Measurements from ENCODE around the gene SLC52A3.
"Not testable (repeated sequence)": the region's sequence is repeated elsewhere in the genome, so short reads cannot be mapped to it uniquely, and the experiment has no call there.

Gene SLC52A3

GRCh38 chr20:768426-768978, at the start of gene SLC52A3:
Gene SLC52A3, minus strand, starts transcription at chr20:768500. Its CDS starts 2,726 bp downstream, at chr20:765774.
- DNase-seq, result no peak

- DNase-seq, result peak; percentile 71
These were observed 47.8 kb upstream of the SLC52A3 start for GRCh38 chr20:815914-816606.

DNA sequence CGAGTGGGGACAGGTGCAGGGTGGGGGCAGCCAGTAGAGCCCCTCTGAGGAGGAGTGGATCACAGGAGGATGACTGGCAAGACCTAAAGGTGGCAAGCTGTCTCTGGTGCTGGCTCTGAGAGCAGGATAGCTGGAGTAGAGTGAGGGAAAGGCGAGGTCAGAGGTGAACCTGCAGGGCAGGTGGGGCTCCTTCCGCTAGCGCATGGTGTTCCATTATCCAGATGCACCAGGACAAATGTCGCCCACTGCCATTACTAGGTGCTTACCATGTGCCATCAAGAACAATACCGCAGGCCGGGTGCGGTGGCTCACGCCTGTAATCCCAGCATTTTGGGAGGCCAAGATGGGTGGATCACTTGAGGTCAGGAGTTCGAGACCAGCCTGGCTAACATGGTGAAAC, 46.9 kb upstream of the SLC52A3 start:
- no peak for DNase-seq

DNA sequence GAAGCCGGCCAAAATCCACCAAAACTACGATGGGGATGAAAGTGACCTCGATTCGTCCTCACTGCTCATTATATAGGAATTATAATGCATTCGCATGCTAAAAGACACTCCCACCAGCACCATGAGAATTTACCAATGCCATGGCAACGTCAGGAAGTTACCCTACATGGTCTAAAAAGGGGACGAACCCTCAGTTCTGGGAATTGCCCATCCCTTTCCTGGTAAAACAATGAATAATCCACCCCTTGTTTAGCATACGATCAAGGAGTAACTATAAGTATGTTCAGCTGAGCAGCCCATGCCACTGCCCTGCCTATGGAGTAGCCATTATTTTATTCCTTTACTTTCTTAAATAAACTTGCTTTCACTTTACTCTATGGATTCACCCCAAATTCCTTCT, 45.1 kb upstream of the SLC52A3 start:
- no peak for DNase-seq

GRCh38 chr20:812435-812814, 44.1 kb upstream of the SLC52A3 start:
- DNase-seq, result not testable (repeated sequence)

DNA sequence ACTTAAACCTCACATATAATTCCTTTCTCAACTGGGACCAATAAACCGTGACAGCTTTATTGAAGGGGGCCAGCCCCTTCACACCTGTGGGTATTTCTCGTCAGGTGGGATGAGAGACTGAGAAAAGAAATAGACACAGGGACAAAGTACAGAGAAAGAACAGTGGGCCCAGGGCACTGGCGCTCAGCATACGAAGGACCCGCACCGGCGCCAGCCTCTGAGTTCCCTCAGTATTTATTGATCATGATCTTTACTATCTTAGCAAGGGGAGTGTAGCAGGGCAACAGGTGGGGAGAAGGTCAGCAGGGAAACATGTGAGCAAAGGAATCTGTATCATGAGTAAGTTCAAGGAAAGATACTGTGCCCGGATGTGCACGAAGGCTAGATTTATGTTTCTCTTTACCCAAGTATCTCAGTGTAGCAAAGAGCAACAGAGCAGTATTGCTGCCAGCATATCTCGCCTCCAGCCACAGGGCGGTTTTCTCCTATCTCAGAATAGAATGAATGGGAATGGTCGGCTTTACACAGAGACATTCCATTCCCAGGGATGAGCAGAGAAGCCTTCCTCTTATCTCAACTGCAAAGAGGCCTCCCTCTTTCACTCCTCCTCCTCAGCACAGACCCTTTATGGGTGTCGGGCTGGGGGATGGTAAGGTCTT, 43.6 kb upstream of the SLC52A3 start:
- DNase-seq, result not testable (repeated sequence)

DNA sequence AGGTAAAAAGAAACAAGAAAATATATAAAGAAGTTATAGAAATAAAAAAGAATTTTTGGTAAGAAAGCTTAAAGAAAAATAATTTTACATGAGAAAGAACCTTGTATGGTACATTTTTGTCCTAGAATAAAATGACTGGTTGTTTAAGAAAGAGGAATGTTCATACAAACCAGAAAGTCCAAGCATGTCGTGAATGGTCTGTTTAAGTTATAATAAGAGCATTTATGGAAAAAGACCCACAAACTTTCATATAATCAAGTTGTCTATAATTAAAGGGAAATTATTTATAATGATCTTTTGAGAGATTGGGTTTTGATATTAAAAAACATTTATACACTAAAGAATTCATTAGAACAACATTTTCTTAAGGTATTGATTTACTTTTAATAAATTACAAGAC, 37.4 kb upstream of the SLC52A3 start:
- DNase-seq, result no peak

DNA sequence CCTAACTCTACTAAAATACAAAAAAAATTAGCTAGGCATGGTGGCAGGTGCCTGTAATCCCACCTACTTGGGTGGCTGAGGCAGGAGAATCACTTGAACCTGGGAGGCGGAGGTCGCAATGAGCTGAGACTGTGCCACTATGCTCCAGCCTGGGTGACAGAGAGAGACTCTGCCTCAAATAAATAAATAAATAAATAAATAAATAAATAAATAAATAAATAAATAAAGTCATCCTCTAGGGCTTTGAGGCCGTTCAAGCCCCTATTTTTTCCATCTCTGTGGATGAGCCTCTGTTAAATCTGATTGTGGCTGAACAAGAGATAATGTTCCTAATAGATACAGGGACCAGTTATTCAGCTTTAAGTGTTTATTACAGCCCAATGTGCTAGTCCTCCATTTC, 33.4 kb upstream of the SLC52A3 start:
- DNase-seq, result no peak

GRCh38 chr20:800026-800425, 31.7 kb upstream of the SLC52A3 start:
- not testable (repeated sequence) for DNase-seq

- not testable (repeated sequence) for DNase-seq
These were observed 30.4 kb upstream of the SLC52A3 start for GRCh38 chr20:798746-799145.

DNA sequence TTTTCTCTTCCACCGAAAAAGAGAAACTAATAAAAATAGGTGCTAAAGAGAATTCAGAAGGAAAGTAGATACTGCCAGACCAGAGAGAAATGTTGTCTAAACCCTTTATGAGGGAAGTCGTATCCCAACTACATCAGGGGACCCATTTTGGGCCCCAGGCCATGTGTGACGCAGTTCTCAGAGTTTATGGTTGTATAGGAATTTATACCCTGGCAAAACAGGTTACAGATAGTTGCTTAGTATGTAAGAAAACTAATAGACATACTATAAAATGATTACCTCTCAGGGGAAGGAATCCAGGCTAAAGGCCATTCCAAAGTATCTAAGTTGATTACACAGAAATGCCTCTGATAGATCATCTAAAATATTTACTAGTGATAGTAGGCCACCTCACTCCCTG, 28.6 kb upstream of the SLC52A3 start:
- no peak for DNase-seq

- no peak for DNase-seq
These were observed 23.9 kb upstream of the SLC52A3 start for GRCh38 chr20:792248-792647.

- no peak for DNase-seq
These were observed 22.8 kb upstream of the SLC52A3 start for GRCh38 chr20:791056-791455.

- DNase-seq, result no peak
These were observed 19.5 kb upstream of the SLC52A3 start for GRCh38 chr20:787825-788224.

- DNase-seq, result no peak
These were observed 11.5 kb upstream of the SLC52A3 start for GRCh38 chr20:779771-780170.

GRCh38 chr20:776165-776564, 7.9 kb upstream of the SLC52A3 start:
- no peak for DNase-seq

GRCh38 chr20:775679-776135, 7.4 kb upstream of the SLC52A3 start:
- no peak for DNase-seq

- no peak for DNase-seq
These were observed 6.4 kb upstream of the SLC52A3 start for GRCh38 chr20:774660-775057.

- DNase-seq, result no peak
These were observed 5.8 kb upstream of the SLC52A3 start for GRCh38 chr20:774016-774659.

DNA sequence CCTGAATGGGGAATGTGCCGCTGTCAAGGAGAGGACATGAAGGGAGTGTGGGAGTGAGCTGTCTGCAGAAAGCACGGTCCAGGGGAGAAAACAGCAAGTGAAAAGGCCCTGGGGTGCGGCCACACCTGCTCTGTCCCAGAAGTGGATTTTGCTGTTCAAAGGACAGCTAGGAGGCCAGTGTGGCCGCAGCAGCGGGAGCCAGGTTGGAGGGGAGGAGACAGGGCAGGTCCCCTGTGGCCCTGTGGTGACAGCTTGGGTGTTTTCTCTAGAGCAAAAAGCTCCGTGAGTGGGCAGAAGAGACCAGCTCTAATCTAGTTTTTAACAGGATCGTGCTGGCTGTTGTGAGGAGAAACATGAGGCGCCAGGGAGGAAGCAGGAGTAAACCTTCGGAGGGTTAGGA, 4.5 kb upstream of the SLC52A3 start:
- no peak for DNase-seq

GRCh38 chr20:771741-772464, 3.6 kb upstream of the SLC52A3 start:
- no peak for DNase-seq

- no peak for DNase-seq
These were observed 2.4 kb upstream of the SLC52A3 start for GRCh38 chr20:770691-771090.

GRCh38 chr20:766906-767305, 1.4 kb downstream of the SLC52A3 start:
- no peak for DNase-seq

All from activated naive CD4-positive, alpha-beta T cell treated with Interleukin-2 at 50 U/mL for 16 hours (primary cell).